Activated CD8-positive, alpha-beta T cell treated with anti-CD3 and anti-CD28 coated beads, Interleukin-2, amount 10 ng/mL, durations not matched to agents 7 days and 5 days (primary cell): ENCODE data around the gene RTL10. TPM values are rescaled to one million over a fixed set of nuclear protein-coding genes. Genes with fewer than 3 reads are reported as not detected.

Experiments used
- ATAC-seq: fragments of 150-1000 bp; cut with Tn5 transposase; one replicate; pipeline ENCODE4 v1.10.0; 2021; ENCODE audit warnings: moderate library complexity
- CTCF ChIA-PET: fragments of 350-600 bp; sonication (Branson Sonifier 250); formaldehyde crosslinking; loops from one replicate; lab custom pipeline; 2021; ENCODE audit warnings: antibody characterized with exemption; lab: Charles Lee
- POLR2A ChIA-PET: fragments of 350-600 bp; sonication (Branson Sonifier 250); formaldehyde crosslinking; loops from one replicate; lab custom pipeline; 2021; ENCODE audit warnings: antibody characterized with exemption; lab: Charles Lee
- DNase-seq: peaks from one replicate; pipeline ENCODE4 v3.0.0-alpha.2; 2020
- H3K27ac Mint-ChIP-seq: one replicate; pipeline ENCODE4 v1.8.0; 2021; ENCODE audit warnings: mild to moderate bottlenecking, mixed read lengths
- H3K27me3 Mint-ChIP-seq: one replicate; pipeline ENCODE4 v1.8.0; 2021; ENCODE audit warnings: low read depth, mixed read lengths
- H3K36me3 Mint-ChIP-seq: one replicate; pipeline ENCODE4 v1.8.0; 2021; ENCODE audit warnings: low read depth, mixed read lengths
- H3K4me1 Mint-ChIP-seq: one replicate; pipeline ENCODE4 v1.8.0; 2021; ENCODE audit warnings: low read depth, mixed read lengths
- H3K4me3 Mint-ChIP-seq: one replicate; pipeline ENCODE4 v1.8.0; 2021; ENCODE audit warnings: mild to moderate bottlenecking, mixed read lengths
- H3K9me3 Mint-ChIP-seq: one replicate; pipeline ENCODE4 v1.8.0; 2022; ENCODE audit warnings: mixed read lengths; ENCODE audit not compliant: insufficient read depth
- total RNA-seq, 2 experiments: library from RNA; stranded (reverse); gene quantifications; one replicate each; pipeline ENCODE4 v1.2.3, GENCODE V29; 2021

Gene RTL10
- total RNA-seq, 2 experiments from 2014 or later, result 16.1 to 17.0 TPM

DNA sequence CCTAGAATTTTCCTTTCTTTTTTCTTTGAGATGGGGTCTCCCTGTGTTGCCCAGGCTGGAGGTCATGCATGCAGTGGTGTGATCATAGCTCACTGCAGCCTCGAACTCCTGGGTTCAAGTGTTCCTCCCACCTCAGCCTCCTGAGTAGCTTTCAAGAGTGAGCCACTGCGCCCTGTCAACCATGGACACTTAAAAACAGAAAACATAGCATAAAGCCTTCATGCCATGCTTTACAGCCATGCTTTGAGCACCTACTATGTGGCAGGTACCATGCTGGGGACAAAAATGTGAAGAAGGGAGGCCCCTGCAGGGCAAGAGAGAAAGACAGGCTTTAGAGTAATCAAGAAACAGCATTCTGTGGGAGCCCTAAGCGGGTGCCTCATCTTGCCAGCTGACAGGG, 13.7 kb upstream of the RTL10 start:
- DNase-seq (no peak), ATAC-seq (no peak)
- POLR2A ChIA-PET, result interaction anchor here (1.6 kb wide), 1 partner anchor 13 kb away, joined by 3 read pairs; no protein-coding TSS in a partner anchor
- no peaks in the 10 kb centered on the region for H3K36me3 Mint-ChIP-seq
- CTCF ChIA-PET, result interaction anchor here (0.9 kb wide), 1 partner anchor 13 kb away, joined by 4 read pairs; no protein-coding TSS in a partner anchor
- no peak overlapping the region for H3K4me3 Mint-ChIP-seq
- no peaks in the 10 kb centered on the region for H3K4me1 Mint-ChIP-seq
- no peak overlapping the region for H3K27ac Mint-ChIP-seq
- no peaks in the 10 kb centered on the region for H3K27me3 Mint-ChIP-seq
- no peaks in the 10 kb centered on the region for H3K9me3 Mint-ChIP-seq

DNA sequence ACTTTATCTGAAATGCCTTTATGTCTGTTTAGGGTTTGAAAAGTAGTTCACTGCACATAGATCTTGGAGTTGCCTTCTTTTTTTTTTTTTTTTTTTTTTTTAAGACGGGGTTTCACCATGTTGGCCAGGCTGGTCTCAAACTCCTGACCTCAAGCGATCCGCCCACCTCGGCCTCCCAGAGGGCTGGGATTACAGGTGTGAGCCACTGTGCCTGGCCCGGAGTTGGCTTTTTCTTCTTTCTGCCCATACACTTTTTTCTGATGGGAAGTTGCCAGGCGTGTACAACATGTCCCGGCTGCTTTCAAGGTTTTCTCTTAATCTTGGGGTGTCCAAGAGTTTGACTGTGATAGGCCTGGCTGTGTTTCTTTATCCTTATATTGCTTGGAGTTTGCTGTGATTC, 12.9 kb upstream of the RTL10 start:
- DNase-seq, result no peak
- no peak overlapping the region for H3K4me3 Mint-ChIP-seq
- H3K36me3 Mint-ChIP-seq, result no peaks in the 10 kb centered on the region
- no peak overlapping the region for H3K27ac Mint-ChIP-seq
- ChIA-PET CTCF (no interaction called here), POLR2A (interaction anchor here (1.6 kb wide), 1 partner anchor 12 kb away, joined by 3 read pairs; no protein-coding TSS in a partner anchor)
- no peaks in the 10 kb centered on the region for H3K9me3 Mint-ChIP-seq
- no peaks in the 10 kb centered on the region for H3K27me3 Mint-ChIP-seq
- ATAC-seq, result no peak
- no peaks in the 10 kb centered on the region for H3K4me1 Mint-ChIP-seq

DNA sequence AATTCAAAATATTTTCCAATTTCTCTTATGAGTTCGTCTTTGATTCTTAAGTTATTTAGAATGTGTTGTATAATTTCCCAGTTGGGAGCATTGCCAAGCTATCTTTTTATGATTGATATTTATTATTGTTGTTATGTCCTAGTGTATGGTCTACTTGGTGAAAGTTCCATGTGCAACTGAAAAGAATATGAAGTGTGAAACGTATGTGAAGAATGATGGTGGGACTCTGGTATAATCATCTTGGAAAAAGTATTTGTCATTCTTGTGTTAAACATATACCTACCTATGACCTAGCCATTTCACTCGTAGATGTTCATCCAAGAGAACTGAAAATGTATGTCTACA, 12.0 kb upstream of the RTL10 start:
- Mint-ChIP-seq H3K4me3 (no peak overlapping the region), H3K9me3 (no peaks in the 10 kb centered on the region), H3K27ac (no peak overlapping the region), H3K27me3 (no peaks in the 10 kb centered on the region), H3K36me3 (no peaks in the 10 kb centered on the region), H3K4me1 (no peaks in the 10 kb centered on the region)
- ATAC-seq (no peak), DNase-seq (no peak)
- ChIA-PET POLR2A (interaction anchor here (1.2 kb wide), 1 partner anchor 12 kb away, joined by 3 read pairs; the partner anchor contains the start of genes GNB1L and RTL10), CTCF (interaction anchor here (0.7 to 3.1 kb wide), 3 partner anchors 11 to 136 kb away, joined by 3 to 13 read pairs (median 5); partner anchors contain the start of genes GNB1L and RTL10)

DNA sequence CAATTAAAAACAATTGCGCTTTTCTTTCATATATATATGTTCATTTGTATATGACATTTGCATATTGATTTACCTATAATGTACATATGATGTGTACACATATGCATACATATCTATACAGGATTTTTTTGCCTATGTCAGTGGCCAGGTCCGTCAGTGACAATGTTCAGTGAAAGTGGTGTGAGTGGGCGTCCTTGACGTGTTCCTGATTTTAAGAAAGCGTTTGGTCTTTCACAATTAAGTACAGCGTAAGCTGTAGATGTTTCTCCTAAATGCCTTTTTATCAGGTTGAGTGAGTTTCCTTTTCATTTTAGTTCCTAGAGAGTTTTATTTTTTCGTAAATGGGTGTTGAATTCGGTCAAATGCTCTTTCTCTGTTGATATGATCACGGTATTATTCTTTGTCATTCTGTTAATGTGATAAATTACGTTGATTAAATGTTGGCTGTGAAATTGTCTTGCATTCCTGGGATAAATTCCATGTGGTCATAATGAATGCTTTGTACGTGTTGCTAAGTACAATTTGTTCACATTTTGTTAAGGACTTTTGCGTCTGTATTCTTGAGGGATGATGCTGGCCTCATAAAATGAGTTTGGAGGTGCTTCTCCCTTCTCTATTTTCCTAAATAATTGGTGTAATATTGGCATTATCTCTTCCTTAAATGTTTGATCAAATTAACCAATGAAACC, 10.6 kb upstream of the RTL10 start:
- no peaks in the 10 kb centered on the region for H3K27me3 Mint-ChIP-seq
- H3K36me3 Mint-ChIP-seq, result no peaks in the 10 kb centered on the region
- POLR2A ChIA-PET, result interaction anchor here (1.2 kb wide), 1 partner anchor 10 kb away, joined by 3 read pairs; the partner anchor contains the start of genes GNB1L and RTL10
- no peak for ATAC-seq
- DNase-seq, result no peak
- CTCF ChIA-PET, result interaction anchor here (0.6 to 3.1 kb wide), 3 partner anchors 10 to 45 kb away, joined by 3 to 13 read pairs (median 4); partner anchors contain the start of genes GNB1L and RTL10
- H3K4me3 Mint-ChIP-seq, result no peak overlapping the region
- H3K9me3 Mint-ChIP-seq, result no peaks in the 10 kb centered on the region
- H3K4me1 Mint-ChIP-seq, result no peaks in the 10 kb centered on the region
- H3K27ac Mint-ChIP-seq, result no peak overlapping the region

DNA sequence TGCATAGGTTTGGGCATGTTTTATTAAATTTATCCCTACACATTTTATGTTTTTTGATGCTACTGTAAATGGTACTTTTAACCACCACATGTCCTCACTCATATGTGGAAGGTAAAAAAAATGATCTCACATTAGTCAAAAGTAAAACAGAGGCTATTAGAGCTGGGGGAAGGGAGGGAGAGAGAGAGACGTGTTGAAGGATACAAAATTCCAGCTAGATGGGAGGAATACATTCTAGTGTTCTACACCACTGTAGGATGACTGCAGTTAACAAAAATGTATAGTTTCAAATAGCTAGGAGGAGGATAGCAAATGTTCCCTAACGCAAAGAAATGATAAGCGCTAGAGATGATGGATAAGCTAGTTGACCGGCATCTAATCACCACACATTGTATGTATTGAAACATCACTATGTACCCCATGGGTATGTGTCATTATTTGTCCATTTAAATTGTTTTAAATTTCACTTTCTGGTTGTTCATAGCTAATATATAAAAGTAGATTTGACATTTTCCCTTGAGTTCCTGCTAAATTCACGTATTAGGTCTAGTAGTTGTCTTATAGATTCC, 9.9 kb upstream of the RTL10 start:
- DNase-seq (no peak), ATAC-seq (no peak)
- H3K36me3 Mint-ChIP-seq, result no peaks in the 10 kb centered on the region
- no peaks in the 10 kb centered on the region for H3K4me1 Mint-ChIP-seq
- no peak overlapping the region for H3K4me3 Mint-ChIP-seq
- no peak overlapping the region for H3K27ac Mint-ChIP-seq
- ChIA-PET CTCF (interaction anchor here (0.6 to 3.1 kb wide), 3 partner anchors 9 to 46 kb away, joined by 3 to 13 read pairs (median 4); partner anchors contain the start of genes GNB1L and RTL10), POLR2A (no interaction called here)
- no peaks in the 10 kb centered on the region for H3K9me3 Mint-ChIP-seq
- H3K27me3 Mint-ChIP-seq, result no peaks in the 10 kb centered on the region

GRCh38 chr22:19863571-19863970, 8.9 kb upstream of the RTL10 start:
- Mint-ChIP-seq H3K4me1 (no peaks in the 10 kb centered on the region), H3K36me3 (no peaks in the 10 kb centered on the region), H3K9me3 (no peaks in the 10 kb centered on the region), H3K27ac (no peak overlapping the region), H3K27me3 (no peaks in the 10 kb centered on the region), H3K4me3 (no peak overlapping the region)
- ChIA-PET POLR2A (no interaction called here), CTCF (no interaction called here)
- ATAC-seq, result no peak
- DNase-seq, result no peak

DNA sequence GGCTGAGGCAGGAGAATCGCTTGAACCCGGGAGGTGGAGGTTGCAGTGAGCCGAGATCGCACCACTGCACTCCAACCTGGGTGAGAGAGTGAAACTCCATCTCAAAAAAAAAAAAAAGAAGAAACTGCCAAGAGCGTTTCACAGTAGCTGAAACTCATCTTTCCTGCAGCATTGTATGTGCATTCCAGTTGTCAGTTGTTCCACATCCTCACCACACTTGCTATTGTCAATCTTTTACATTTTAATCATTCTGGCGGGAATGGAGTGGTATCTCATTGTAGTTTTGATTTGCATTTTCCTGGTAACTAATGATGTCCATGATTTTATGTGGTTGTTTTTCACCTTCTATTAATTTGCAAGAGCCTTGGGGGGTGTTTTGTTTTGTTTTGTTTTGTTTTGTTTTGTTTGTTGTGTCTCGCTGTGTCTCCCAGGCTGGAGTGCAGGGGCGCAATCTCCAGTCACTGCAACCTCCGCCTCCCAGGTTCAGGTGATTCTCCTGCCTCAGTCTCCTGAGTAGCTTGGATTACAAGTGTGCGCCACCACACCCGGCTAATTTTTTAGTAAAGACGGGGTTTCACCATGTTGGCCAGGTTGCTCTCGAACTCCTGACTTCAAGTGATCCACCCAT, 8.1 kb upstream of the RTL10 start:
- no peak overlapping the region for H3K27ac Mint-ChIP-seq
- no peak overlapping the region for H3K4me3 Mint-ChIP-seq
- ChIA-PET POLR2A (no interaction called here), CTCF (no interaction called here)
- no peaks in the 10 kb centered on the region for H3K27me3 Mint-ChIP-seq
- no peaks in the 10 kb centered on the region for H3K9me3 Mint-ChIP-seq
- DNase-seq, result no peak
- no peaks in the 10 kb centered on the region for H3K4me1 Mint-ChIP-seq
- H3K36me3 Mint-ChIP-seq, result peaks cover 1% of the 10 kb centered on the region
- no peak for ATAC-seq

- no peak overlapping the region for H3K4me3 Mint-ChIP-seq
- DNase-seq (no peak), ATAC-seq (no peak)
- CTCF ChIA-PET, result no interaction called here
- POLR2A ChIA-PET, result no interaction called here
- peaks cover 11% of the 10 kb centered on the region for H3K4me1 Mint-ChIP-seq
- no peak overlapping the region for H3K27ac Mint-ChIP-seq
- H3K36me3 Mint-ChIP-seq, result peaks cover 4% of the 10 kb centered on the region
- H3K27me3 Mint-ChIP-seq, result no peaks in the 10 kb centered on the region
- no peaks in the 10 kb centered on the region for H3K9me3 Mint-ChIP-seq
Observed at GRCh38 chr22:19859861-19860510, 5.3 kb upstream of the RTL10 start.

GRCh38 chr22:19857382-19857781, 2.7 kb upstream of the RTL10 start:
- ChIA-PET POLR2A (no interaction called here), CTCF (no interaction called here)
- Mint-ChIP-seq H3K9me3 (no peaks in the 10 kb centered on the region), H3K4me3 (no peak overlapping the region), H3K27me3 (no peaks in the 10 kb centered on the region), H3K4me1 (peaks cover 29% of the 10 kb centered on the region), H3K27ac (no peak overlapping the region), H3K36me3 (peaks cover 12% of the 10 kb centered on the region)
- no peak for ATAC-seq
- DNase-seq, result no peak

DNA sequence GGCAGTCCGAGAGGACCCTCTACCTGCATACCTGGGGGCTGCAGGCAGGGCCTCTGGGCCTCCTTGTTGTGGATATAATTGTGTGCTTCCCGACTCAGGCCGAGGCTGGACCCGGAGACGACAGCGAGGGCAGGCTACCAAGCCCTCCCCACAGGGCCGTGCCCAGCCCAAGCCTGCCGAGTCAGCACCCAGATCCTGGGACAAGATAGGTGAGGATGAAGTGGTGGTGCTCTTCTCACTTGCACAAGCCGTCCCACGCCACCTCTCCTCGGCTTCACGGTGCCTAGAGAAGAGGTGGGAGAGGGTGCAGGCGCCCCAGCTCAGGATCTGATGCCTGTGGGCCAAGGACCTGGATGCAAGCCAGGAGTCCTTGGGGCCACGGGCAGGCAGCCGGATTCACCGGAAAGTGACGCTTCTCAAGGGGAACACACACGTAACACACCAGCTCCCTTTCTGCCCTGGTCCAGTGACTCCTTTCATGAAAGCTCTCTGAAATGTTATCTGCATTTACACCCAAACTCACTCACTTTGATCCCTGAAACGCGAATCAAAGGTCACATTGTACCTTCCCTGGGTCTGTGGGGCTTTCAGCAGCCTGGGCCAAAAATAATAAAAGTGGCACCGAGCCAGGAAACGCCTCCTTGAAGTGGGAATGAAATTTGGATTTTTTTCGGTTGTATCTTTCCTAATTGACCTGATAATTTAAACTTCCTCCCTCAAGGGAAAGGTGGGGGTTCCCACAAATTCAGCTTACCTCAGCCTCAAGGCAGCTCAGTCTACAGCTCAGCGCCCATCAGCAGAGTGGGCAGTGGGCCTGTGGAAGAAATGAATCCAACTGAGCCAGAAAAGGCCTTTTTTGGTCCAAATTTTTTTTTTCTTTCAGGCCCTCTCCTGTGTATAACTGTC, 1.1 kb upstream of the RTL10 start:
- Mint-ChIP-seq H3K27ac (peak overlapping the region; percentile 97), H3K9me3 (no peaks in the 10 kb centered on the region), H3K27me3 (no peaks in the 10 kb centered on the region), H3K4me1 (peaks cover 34% of the 10 kb centered on the region), H3K36me3 (peaks cover 20% of the 10 kb centered on the region), H3K4me3 (peak overlapping the region; percentile 94)
- CTCF ChIA-PET, result interaction anchor here (0.7 to 3.1 kb wide), 12 partner anchors 10 to 226 kb away, joined by 3 to 13 read pairs (median 4); partner anchors contain the start of genes COMT and TXNRD2
- peak; percentile 63 for DNase-seq
- peak; percentile 40 for ATAC-seq
- POLR2A ChIA-PET, result interaction anchor here (0.7 to 3.4 kb wide), 12 partner anchors 10 to 125 kb away, joined by 3 to 20 read pairs (median 6); no protein-coding TSS in a partner anchor
